Nephron (organoid): ENCODE data around the gene MCAM.

Source experiments
- H3K27ac Mint-ChIP-seq, 3 experiments: 2 replicates each; pipeline ENCODE4 v1.8.0; 2020; ENCODE audit warnings: mixed read lengths in 3 of 3, mild to moderate bottlenecking in 2 of 3, moderate library complexity in 1 of 3
- H3K27me3 Mint-ChIP-seq: 2 replicates; pipeline ENCODE4 v1.8.0; 2021; ENCODE audit warnings: low read depth, mild to moderate bottlenecking, moderate library complexity, mixed read lengths
- H3K36me3 Mint-ChIP-seq: 2 replicates; pipeline ENCODE4 v1.8.0; 2020; ENCODE audit warnings: low read depth, mixed read lengths
- H3K4me1 Mint-ChIP-seq: 2 replicates; pipeline ENCODE4 v1.8.0; 2020; ENCODE audit warnings: mixed read lengths
- H3K4me3 Mint-ChIP-seq, 3 experiments: 2 replicates each; pipeline ENCODE4 v1.8.0; 2020; ENCODE audit warnings: mild to moderate bottlenecking in 3 of 3, mixed read lengths in 3 of 3, moderate library complexity in 2 of 3
- H3K9me3 Mint-ChIP-seq: 2 replicates; pipeline ENCODE4 v1.8.0; 2020; ENCODE audit warnings: mixed read lengths
- TF ChIP-seq, protein P1 (sequence below), 3 experiments: fragments of 200-600 bp; sonication (generic); IDR thresholded peaks; one replicate each; pipeline ENCODE4 v1.5.0; 2021; ENCODE audit warnings: antibody characterized with exemption in 3 of 3; ENCODE audit not compliant: unreplicated experiment in 3 of 3

MCAM gene

DNA sequence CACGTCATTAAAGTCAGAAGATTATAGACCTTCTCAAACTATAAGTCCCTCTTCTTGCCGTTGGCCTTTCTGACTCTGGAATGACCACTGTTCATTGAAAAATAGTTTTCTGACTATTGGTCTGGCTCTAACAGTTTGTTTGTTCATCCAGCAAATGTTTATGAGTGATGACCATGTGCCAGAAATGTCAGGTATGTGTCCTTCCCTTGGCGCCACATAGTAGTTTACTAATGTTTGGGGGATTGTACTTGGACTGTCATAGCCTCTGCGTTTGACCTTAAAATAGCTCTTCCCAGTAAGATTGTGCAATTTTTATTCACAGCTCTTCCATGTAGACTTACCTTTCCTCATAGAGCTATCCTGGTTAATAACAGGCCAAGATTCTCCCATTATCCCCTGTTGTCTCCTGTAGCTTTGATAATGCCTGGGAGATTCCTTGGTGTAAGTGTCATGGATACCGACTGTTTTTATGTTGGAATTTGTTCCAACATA, 13.7 kb downstream of the MCAM start:
- Mint-ChIP-seq H3K4me3 (no peak overlapping the region), H3K36me3 (peaks cover 65% of the 10 kb centered on the region), H3K27ac (no peak overlapping the region), H3K9me3 (no peaks in the 10 kb centered on the region), H3K4me1 (peaks cover 48% of the 10 kb centered on the region), H3K27me3 (no peaks in the 10 kb centered on the region)
- TF ChIP-seq, protein P1, sequence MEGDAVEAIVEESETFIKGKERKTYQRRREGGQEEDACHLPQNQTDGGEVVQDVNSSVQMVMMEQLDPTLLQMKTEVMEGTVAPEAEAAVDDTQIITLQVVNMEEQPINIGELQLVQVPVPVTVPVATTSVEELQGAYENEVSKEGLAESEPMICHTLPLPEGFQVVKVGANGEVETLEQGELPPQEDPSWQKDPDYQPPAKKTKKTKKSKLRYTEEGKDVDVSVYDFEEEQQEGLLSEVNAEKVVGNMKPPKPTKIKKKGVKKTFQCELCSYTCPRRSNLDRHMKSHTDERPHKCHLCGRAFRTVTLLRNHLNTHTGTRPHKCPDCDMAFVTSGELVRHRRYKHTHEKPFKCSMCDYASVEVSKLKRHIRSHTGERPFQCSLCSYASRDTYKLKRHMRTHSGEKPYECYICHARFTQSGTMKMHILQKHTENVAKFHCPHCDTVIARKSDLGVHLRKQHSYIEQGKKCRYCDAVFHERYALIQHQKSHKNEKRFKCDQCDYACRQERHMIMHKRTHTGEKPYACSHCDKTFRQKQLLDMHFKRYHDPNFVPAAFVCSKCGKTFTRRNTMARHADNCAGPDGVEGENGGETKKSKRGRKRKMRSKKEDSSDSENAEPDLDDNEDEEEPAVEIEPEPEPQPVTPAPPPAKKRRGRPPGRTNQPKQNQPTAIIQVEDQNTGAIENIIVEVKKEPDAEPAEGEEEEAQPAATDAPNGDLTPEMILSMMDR (IDR thresholded peaks at IDR 0.05; ENCODE audit: unreplicated experiment in 3 of 3), result no peak

DNA sequence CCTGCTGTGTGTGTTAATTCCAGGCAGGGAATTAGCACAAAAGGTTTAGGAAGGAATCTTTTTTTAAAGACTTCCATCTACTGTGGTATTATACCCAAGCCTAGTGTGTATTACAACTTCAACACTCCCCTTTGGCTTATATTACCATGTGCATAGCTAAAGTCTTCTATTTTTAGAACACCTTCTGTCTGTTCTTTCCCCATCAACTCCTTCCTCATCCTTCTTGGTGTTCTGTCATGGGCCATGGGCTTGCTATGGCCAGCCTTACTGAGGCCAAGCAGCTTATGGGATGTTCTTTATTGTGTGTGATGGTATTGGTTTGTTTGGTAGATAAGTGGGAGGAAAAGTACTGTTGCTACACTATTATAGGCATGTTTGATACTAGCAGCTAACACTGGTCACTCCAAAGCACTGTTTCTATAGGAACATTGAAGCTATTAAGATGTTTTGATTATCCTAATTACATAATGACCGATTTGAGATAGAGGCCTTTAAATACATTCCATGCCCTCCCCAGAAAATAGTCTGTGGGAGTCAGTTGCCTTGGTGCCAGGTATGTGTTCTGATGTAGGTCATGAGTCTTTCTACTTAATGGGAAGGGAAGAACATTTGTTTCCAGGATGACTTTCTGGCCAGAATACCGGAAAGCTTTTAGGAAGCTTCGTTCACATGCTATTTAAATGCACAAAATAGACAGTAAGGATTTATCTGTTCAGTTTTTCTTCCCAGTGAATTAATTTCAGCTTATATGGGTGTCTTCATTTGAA, 16.5 kb downstream of the MCAM start:
- TF ChIP-seq, protein P1 (IDR thresholded peaks at IDR 0.05; ENCODE audit: unreplicated experiment in 3 of 3), result no peak
- Mint-ChIP-seq H3K9me3 (no peaks in the 10 kb centered on the region), H3K27ac (peak overlapping the region in 2 of 3 experiments; percentile 1 to 76), H3K27me3 (no peaks in the 10 kb centered on the region), H3K4me1 (peaks cover 64% of the 10 kb centered on the region), H3K36me3 (peaks cover 78% of the 10 kb centered on the region), H3K4me3 (peak overlapping the region in 1 of 3 experiments; percentile 26)

- Mint-ChIP-seq H3K36me3 (peaks cover 73% of the 10 kb centered on the region), H3K4me1 (peaks cover 64% of the 10 kb centered on the region), H3K27ac (peak overlapping the region in 2 of 3 experiments; percentile 76 to 93), H3K4me3 (no peak overlapping the region), H3K27me3 (no peaks in the 10 kb centered on the region), H3K9me3 (no peaks in the 10 kb centered on the region)
- TF ChIP-seq, protein P1 (IDR thresholded peaks at IDR 0.05; ENCODE audit: unreplicated experiment in 3 of 3), result no peak
These were observed 17.5 kb downstream of the MCAM start for GRCh38 chr11:119299416-119299815.

- H3K27ac Mint-ChIP-seq, result peak overlapping the region; percentile 76 to 95 (median 93)
These were observed 18.2 kb downstream of the MCAM start for GRCh38 chr11:119298726-119299125.

DNA sequence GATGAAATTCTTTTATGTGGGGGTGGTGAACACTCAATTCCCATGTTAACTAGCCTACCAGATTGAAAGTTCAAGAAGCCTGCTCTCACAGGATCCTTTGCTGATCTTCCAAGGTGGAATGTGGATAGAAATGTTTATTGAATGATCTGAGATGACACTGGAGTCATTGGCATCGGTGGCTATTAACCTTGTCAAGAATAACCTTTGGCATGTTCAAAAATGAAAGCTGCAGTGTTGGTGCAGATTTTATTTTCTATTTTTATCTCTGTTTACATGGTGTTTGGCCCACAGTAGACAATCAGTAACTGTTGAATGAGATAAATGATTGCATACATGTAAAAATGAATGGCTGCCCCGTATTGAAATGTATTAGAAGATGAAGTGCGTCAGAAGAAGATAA, 19.0 kb downstream of the MCAM start:
- Mint-ChIP-seq H3K4me3 (peak overlapping the region in 1 of 3 experiments; percentile 4), H3K9me3 (no peaks in the 10 kb centered on the region), H3K27ac (peak overlapping the region; percentile 76 to 95 (median 93)), H3K27me3 (no peaks in the 10 kb centered on the region), H3K4me1 (peaks cover 57% of the 10 kb centered on the region), H3K36me3 (peaks cover 66% of the 10 kb centered on the region)
- TF ChIP-seq, protein P1 (IDR thresholded peaks at IDR 0.05; ENCODE audit: unreplicated experiment in 3 of 3), result no peak

More at GRCh38 chr11:119298726-119299125, 18.2 kb downstream of the MCAM start:
- Mint-ChIP-seq H3K9me3 (no peaks in the 10 kb centered on the region), H3K4me3 (peak overlapping the region in 1 of 3 experiments; percentile 34), H3K4me1 (peaks cover 64% of the 10 kb centered on the region), H3K27me3 (no peaks in the 10 kb centered on the region), H3K36me3 (peaks cover 67% of the 10 kb centered on the region)
- TF ChIP-seq, protein P1 (IDR thresholded peaks at IDR 0.05; ENCODE audit: unreplicated experiment in 3 of 3), result no peak
